Measurements from ENCODE around the gene NPM3. TPM values are rescaled to one million over a fixed set of nuclear protein-coding genes. Genes with fewer than 3 reads are reported as not detected.

The NPM3 gene
- polyA plus RNA-seq, 4 donors, result 54.1 to 72.3 (median 61.8) TPM

DNA sequence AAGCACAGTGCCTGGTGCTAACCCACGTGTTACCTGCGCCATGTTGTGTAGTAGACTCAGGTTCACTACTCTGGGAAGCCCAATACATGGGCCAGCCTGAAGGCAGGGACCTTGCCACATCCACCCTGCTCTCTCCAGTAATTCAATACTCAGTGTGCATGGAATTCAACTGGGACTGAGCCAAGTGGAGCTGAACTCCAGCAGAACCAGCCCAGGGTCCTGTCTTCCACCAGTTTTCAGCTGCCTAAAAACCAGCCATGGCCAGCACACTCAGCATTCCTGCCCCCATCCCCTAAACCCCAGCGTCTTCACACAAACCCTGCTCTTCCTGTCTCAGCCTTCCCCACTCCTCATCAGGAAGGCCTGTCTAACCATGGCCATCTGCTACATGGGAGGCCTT lies 22.7 kb downstream of the NPM3 start:
- DNase-seq (ENCODE audit: low read depth in 4 of 4, low spot score in 3 of 4), result no peak

DNA sequence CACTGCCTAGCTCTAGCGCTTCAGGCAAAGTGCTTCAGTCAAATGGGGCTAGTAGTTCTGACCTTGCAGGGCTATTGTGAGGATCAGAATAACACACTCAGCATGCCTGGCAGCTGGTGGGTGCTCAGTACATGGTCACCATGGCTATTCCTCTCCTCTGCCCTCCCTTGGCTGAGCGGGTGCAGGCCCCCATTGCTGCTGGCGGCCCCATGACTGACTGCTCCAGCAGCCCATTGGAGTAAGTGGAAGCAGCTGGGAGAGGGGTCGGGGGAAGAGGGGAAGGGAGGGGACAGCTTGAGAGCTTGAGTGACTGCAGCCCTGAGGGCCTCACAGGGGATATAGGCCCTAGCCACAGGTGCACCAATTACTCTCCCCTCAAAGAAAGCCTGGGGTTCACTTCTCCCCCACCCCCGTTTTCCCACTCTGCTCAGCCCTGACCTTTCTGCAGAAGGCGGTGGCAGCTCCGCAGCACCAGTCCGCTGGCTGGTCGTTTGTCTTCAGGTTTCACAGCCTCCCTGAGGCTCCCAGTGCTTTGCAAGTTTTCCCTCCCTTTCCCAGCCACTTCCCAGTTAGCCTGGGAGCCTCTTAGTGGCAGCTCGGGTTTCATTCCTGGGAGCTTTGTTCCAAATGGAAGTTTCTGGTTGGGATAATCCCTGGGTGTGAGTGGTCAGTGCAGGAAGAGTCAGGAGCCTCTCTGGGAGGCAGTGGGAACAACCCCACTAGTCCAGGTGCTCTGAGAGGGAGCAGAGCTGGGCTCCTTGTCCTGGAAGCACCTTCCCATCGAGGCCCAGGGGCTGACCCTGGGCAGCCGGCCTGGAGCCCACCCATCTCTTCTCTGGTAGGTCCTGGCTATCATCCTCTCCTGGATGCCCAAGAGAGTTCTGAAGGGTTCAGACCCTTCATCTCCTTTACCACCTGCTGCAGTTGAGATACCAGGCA lies 23.7 kb downstream of the NPM3 start:
- no peak for DNase-seq (ENCODE audit: low read depth in 4 of 4, low spot score in 3 of 4)

DNA sequence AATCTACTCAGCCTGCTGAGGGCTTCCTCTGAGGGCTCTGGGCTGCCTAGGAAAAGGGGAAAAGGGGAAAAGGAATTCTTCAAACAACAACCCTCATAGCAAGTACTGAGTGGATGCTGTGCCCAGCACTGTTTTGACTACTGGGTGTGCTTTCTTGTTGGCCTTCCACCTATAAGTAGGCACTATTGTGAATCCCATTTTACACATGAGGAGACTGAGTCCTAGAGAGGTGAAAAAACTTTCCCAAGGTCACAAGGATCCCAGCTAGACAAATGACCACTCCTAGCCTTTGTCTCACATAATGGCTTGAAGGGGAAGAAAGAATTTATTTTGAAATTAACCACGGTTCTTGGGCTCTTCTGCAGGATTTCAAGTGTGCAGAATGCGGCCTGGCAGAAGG lies 24.4 kb downstream of the NPM3 start:
- no peak for DNase-seq (ENCODE audit: low read depth in 4 of 4, low spot score in 3 of 4)

DNA sequence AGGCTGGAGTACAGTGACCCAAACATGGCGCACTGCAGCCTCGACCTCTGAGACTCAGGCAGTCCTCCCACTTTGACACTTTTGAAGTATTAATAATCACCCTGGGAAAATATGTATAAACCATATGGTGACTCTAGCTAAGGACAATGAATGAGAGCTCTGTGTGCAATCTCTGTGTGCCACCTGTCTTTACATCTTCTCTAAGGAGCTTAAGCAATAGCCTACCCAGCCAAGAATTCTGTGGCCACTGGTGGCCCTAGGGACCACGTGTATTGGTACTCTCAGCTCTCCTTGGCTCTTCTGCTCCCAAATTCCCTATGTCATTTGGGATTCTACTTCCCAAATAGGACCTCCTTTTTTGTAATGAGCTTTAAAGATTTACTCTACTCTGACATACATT lies 31.0 kb downstream of the NPM3 start:
- DNase-seq (ENCODE audit: low read depth in 4 of 4, low spot score in 3 of 4), result no peak

DNA sequence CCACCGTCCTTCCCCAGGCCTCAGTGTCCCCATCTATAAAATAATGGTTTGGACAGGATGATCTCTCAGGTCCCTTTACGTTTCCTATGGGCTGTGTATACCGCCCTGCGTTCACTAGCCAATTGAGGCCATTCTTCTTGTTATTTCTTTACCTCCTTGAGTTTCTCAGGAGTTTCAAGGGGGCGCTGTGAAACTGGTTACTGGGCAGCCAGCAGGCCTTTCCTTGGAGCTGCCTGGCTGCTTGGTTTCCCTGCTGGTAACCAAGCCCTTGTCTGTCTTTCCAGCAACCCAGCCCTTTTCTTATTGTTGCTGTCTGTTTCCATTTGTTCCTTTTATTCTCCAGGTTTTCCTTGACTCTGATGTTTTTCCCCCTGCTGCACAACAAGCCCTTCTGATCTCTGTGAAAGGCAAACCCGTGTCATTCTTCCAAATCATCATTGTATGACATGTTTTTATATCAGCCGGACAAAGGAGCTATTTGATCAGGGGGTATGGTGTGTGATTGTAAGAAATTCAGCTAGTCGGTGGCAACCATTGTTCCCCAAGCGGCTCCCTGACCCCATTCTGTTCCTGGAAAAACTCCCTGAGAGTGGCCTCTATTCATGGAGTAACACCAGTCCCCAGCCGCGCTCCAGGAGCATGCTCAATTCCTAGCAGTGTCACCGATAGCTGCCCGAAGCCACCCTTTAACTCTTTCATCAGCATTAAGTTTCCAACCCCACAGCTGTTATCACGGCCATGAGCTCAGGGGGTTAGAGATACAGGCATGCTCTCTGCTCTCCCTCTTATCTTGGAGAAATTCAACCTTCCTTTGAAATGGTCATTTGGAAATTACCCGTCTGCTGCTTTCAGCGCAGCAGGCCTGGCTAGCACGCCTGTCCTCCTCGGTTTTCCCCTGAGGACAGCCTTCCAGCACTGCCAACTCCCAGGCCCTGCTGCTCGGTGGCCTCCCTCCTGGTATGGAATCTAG lies 33.9 kb downstream of the NPM3 start:
- no peak for DNase-seq (ENCODE audit: low read depth in 4 of 4, low spot score in 3 of 4)

DNA sequence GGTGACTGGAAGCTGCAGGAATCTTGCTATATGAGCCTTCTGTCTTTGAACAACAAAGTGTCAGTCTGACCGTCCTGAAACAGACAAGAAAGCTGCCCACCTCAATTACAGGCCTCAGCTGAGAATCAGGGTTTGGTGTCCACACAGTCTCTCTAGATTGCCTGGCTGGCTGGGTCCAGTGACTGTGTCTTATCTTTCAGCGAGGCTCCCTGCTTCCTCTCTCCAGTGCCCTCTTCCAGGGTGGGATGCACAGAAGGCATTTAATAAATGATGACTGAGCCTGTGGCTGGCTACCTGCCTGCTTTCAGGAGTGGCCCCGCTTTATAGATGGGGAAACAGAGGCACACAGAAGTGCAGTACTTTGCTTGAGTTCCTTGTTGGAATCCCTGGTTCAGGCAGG lies 34.8 kb downstream of the NPM3 start:
- DNase-seq (ENCODE audit: low read depth in 4 of 4, low spot score in 3 of 4), result no peak

DNA sequence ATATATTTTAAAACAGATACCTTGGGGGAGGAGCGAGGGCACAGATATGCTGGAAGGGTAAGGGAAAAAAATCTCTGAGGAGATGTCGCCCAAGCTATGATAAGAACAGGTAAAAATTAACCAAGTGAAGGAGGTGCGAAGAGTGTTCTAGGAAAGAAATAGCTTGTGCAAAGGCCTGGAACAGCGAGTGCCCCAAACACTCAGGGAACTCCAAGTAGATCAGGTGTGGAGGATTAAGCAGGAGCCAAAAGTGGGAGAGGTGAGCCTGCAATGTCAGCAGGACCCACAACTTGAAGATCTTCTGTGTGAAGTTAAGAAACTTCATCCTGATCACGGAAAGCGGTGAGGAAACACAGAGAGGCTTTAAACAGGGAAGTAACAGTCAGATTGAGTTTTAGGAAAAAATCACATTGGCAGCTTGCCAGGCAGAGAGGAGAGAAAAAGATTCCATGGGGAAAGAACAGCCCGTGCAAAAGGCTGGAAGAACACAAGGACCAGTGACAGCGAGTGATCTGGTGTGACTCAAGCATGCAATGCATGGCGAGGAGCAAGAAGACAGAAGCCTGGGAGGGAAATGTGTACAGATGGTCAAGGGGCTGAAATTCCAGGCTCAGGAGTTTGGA lies 38.1 kb downstream of the NPM3 start:
- DNase-seq (ENCODE audit: low read depth in 4 of 4, low spot score in 3 of 4), result no peak

DNA sequence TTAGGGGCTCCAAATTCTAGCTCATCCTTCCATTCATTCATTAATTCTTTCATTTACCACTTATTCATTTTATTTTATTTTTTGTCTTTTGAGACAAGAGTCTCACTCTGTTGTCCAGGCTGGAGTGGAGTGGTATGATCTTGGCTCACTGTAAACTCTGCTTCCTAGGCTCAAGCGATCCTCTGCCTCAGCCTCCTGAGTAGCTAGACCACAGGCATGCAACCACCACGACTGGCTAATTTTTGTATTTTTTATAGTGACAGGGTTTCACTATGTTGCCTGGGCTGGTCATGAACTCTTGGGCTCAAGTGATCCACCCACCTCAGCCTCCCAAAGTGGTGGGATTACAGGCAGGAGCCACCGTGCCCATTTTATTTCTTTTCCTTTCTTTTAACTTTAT lies 39.0 kb downstream of the NPM3 start:
- no peak for DNase-seq (ENCODE audit: low read depth in 4 of 4, low spot score in 3 of 4)

DNA sequence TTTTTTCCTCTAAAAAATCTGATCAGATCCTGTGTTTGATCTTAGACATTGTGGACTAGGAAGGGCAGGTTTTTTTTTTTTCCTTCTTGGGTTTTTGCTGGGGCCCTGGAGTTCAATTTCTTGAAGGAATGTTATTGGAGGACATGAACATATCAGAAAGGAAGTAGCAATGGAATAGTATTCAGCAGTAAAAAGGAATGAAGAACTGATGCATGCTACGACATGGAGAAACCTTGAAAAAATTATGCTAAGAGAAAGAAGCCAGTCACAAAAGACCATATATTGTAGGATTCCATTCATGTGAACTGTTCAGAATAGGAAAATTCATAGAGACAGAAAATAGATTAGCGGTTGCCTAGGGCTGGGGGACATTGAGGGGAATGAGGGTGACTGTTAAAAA lies 41.3 kb downstream of the NPM3 start:
- no peak for DNase-seq (ENCODE audit: low read depth in 4 of 4, low spot score in 3 of 4)

DNA sequence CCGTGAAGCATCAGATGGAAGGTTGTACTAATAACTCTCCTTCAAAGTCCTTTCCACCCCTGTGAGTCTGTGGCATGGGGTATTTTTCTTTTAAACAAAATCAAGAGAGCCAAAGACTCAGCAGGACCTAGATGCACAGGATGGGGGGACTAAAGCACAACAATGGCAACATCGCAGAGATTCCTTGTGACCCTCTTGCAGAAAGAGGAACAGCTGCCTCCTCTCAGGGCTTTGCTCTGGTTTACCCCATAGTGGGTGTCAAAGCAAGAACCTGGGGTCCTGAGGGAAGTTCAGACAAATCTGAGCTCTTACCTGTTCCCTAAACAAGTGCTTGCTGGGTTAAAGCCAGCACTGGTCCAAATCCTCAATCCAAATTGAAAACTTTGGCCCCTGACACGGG lies 46.6 kb downstream of the NPM3 start:
- DNase-seq (ENCODE audit: low read depth in 4 of 4, low spot score in 3 of 4), result no peak

DNA sequence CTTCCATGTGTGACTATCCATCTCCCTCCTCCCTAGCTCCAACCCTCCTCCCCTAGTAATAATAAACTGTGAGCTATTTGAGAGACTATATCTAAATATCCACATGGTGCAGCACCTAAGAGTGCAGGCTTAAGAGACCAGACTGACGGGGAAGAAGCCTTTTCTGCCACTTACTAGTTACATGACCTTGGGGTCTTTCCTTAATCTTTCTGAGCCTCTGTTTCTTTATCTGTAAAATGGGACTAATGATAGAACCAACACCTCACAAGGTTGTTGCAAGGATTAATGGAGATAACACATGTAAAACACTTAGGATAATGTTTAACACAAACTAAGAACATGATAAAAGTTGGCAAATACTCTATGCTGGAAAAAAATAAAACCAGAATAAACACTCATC lies 51.1 kb downstream of the NPM3 start:
- no peak for DNase-seq (ENCODE audit: low read depth in 4 of 4, low spot score in 3 of 4)

Other genes starting within 250 kb of the NPM3 start
- gene POLL, start 195.2 kb downstream of the NPM3 start, polyA plus RNA-seq (ENCODE audit: insufficient read length in 4 of 4), result 10 to 100 TPM; 29.7 to 34.5 (median 33.6) TPM
- gene DPCD, start 195.1 kb downstream of the NPM3 start, polyA plus RNA-seq (ENCODE audit: insufficient read length in 4 of 4), result 10 to 100 TPM; 39.8 to 50.6 (median 44.7) TPM
- gene FBXW4, start 88.3 kb downstream of the NPM3 start, polyA plus RNA-seq (ENCODE audit: insufficient read length in 4 of 4), result 10 to 100 TPM; 54.1 to 61.0 (median 56.7) TPM
- gene FGF8, start 7.3 kb downstream of the NPM3 start, polyA plus RNA-seq (ENCODE audit: insufficient read length in 4 of 4), result 1 to 10 TPM; 6.8 to 8.9 (median 8.1) TPM
- 100 to 1,000 TPM; 124 to 155 (median 144) TPM for gene OGA, start 35.0 kb upstream of the NPM3 start, polyA plus RNA-seq (ENCODE audit: insufficient read length in 4 of 4)
- gene KCNIP2, start 60.4 kb upstream of the NPM3 start, polyA plus RNA-seq (ENCODE audit: insufficient read length in 4 of 4), result 1 to 10 TPM; 3.6 to 5.1 (median 4.2) TPM

All from right renal pelvis (tissue), 4 donors.